ENCODE measurements around the gene MTHFS. TPM values are rescaled to one million over a fixed set of nuclear protein-coding genes. Genes with fewer than 3 reads are reported as not detected.

Gene MTHFS
- polyA plus RNA-seq, 1 donor from 2014 or later: 9.0 TPM

DNA sequence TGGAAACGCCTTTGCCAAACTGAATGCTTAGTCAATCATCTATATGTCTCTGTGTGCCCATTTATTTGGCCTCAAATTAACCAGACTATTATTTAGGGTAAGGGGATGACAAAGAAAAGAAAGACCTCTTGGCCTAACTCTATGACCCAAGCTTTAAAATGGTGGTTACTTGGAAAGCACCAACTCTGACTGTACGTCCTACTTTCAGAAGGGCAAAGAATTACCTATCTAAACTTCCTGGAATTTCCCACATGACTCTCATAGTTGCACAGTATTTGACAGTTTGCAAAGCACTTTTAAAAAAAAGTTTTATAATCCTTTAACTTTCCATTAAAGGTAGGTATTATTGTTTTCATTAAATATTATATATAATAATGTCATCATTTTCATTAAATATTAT lies 6.3 kb upstream of the MTHFS start:
- no peaks in the 10 kb centered on the region for H3K9me3 ChIP-seq (ENCODE audit: low read length)
- H3K36me3 ChIP-seq (ENCODE audit: insufficient read depth, low read length): no peaks in the 10 kb centered on the region
- no peak overlapping the region for H3K27ac ChIP-seq (ENCODE audit: low read length)
- TF ChIP-seq, protein P1, sequence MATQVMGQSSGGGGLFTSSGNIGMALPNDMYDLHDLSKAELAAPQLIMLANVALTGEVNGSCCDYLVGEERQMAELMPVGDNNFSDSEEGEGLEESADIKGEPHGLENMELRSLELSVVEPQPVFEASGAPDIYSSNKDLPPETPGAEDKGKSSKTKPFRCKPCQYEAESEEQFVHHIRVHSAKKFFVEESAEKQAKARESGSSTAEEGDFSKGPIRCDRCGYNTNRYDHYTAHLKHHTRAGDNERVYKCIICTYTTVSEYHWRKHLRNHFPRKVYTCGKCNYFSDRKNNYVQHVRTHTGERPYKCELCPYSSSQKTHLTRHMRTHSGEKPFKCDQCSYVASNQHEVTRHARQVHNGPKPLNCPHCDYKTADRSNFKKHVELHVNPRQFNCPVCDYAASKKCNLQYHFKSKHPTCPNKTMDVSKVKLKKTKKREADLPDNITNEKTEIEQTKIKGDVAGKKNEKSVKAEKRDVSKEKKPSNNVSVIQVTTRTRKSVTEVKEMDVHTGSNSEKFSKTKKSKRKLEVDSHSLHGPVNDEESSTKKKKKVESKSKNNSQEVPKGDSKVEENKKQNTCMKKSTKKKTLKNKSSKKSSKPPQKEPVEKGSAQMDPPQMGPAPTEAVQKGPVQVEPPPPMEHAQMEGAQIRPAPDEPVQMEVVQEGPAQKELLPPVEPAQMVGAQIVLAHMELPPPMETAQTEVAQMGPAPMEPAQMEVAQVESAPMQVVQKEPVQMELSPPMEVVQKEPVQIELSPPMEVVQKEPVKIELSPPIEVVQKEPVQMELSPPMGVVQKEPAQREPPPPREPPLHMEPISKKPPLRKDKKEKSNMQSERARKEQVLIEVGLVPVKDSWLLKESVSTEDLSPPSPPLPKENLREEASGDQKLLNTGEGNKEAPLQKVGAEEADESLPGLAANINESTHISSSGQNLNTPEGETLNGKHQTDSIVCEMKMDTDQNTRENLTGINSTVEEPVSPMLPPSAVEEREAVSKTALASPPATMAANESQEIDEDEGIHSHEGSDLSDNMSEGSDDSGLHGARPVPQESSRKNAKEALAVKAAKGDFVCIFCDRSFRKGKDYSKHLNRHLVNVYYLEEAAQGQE (IDR thresholded peaks at IDR 0.05; ENCODE audit: borderline replicate concordance): no peak
- TF ChIP-seq EZH2 (IDR thresholded peaks at IDR 0.05; ENCODE audit: borderline replicate concordance, insufficient read depth, low read length, poor library complexity, severe bottlenecking) (no peak), POLR2AphosphoS5 (IDR thresholded peaks at IDR 0.05) (no peak), TAF1 (IDR thresholded peaks at IDR 0.05; ENCODE audit: low read depth) (no peak)
- H3K27me3 ChIP-seq (ENCODE audit: insufficient read depth, low read depth, low read length): no peaks in the 10 kb centered on the region
- no peaks in the 10 kb centered on the region for H3K9me2 ChIP-seq (ENCODE audit: insufficient read depth, low read length)
- no peak overlapping the region for H3K4me2 ChIP-seq (ENCODE audit: low read length)
- no peaks in the 10 kb centered on the region for H3K79me2 ChIP-seq (replicated peaks; ENCODE audit: insufficient read depth, low read length)
- H4K20me1 ChIP-seq (ENCODE audit: insufficient read depth): no peaks in the 10 kb centered on the region
- H2AFZ ChIP-seq (ENCODE audit: low read depth, low read length): no peak overlapping the region
- no peak overlapping the region for H3K9ac ChIP-seq (ENCODE audit: low read length)
- H3K4me3 ChIP-seq (ENCODE audit: low read length): no peak overlapping the region
- no peaks in the 10 kb centered on the region for H3F3A ChIP-seq (ENCODE audit: insufficient read depth, low read length, poor library complexity, severe bottlenecking)

DNA sequence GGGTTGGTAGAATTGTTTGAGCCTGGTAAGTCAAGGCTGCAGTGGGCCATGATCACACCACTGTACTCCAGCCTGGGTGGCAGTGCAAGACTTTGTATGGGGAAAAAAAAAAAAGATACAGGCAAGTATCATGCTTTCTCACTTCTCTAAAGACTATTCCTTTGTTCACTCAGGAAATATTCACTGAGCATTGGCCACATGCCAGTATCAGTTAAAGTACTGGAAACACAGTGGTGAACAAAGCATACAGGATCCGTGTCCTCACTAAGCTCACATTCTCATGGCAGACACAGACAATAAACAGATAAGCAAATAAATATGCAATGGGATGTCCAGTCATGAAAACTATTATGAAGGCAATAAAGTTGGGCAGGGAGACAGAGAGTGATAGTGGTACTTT lies 5.1 kb upstream of the MTHFS start:
- Histone ChIP-seq H4K20me1 (ENCODE audit: insufficient read depth) (no peaks in the 10 kb centered on the region), H3F3A (ENCODE audit: insufficient read depth, low read length, poor library complexity, severe bottlenecking) (no peaks in the 10 kb centered on the region), H3K4me3 (ENCODE audit: low read length) (no peak overlapping the region), H3K4me2 (ENCODE audit: low read length) (no peak overlapping the region), H3K9me2 (ENCODE audit: insufficient read depth, low read length) (no peaks in the 10 kb centered on the region), H3K9ac (ENCODE audit: low read length) (no peak overlapping the region), H3K79me2 (replicated peaks; ENCODE audit: insufficient read depth, low read length) (no peaks in the 10 kb centered on the region), H3K27ac (ENCODE audit: low read length) (no peak overlapping the region), H3K27me3 (ENCODE audit: insufficient read depth, low read depth, low read length) (no peaks in the 10 kb centered on the region), H3K36me3 (ENCODE audit: insufficient read depth, low read length) (no peaks in the 10 kb centered on the region), H3K9me3 (ENCODE audit: low read length) (no peaks in the 10 kb centered on the region), H2AFZ (ENCODE audit: low read depth, low read length) (no peak overlapping the region)
- TF ChIP-seq, protein P2, sequence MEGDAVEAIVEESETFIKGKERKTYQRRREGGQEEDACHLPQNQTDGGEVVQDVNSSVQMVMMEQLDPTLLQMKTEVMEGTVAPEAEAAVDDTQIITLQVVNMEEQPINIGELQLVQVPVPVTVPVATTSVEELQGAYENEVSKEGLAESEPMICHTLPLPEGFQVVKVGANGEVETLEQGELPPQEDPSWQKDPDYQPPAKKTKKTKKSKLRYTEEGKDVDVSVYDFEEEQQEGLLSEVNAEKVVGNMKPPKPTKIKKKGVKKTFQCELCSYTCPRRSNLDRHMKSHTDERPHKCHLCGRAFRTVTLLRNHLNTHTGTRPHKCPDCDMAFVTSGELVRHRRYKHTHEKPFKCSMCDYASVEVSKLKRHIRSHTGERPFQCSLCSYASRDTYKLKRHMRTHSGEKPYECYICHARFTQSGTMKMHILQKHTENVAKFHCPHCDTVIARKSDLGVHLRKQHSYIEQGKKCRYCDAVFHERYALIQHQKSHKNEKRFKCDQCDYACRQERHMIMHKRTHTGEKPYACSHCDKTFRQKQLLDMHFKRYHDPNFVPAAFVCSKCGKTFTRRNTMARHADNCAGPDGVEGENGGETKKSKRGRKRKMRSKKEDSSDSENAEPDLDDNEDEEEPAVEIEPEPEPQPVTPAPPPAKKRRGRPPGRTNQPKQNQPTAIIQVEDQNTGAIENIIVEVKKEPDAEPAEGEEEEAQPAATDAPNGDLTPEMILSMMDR (IDR thresholded peaks at IDR 0.05; ENCODE audit: poor library complexity, severe bottlenecking): no peak
- TF ChIP-seq RAD21 (conservative IDR thresholded peaks at IDR 0.05) (no peak), TAF1 (IDR thresholded peaks at IDR 0.05; ENCODE audit: low read depth) (no peak), EZH2 (IDR thresholded peaks at IDR 0.05; ENCODE audit: borderline replicate concordance, insufficient read depth, low read length, poor library complexity, severe bottlenecking) (no peak), POLR2AphosphoS5 (IDR thresholded peaks at IDR 0.05) (no peak), MXI1 (conservative IDR thresholded peaks at IDR 0.05; ENCODE audit: poor library complexity, severe bottlenecking) (no peak), EP300 (conservative IDR thresholded peaks at IDR 0.05; ENCODE audit: poor library complexity, severe bottlenecking) (no peak), SMC3 (conservative IDR thresholded peaks at IDR 0.05; ENCODE audit: poor library complexity) (no peak)
- TF ChIP-seq, protein P1 (IDR thresholded peaks at IDR 0.05; ENCODE audit: borderline replicate concordance): no peak
